ENCODE data around the gene DUOXA2.
"Not testable (repeated sequence)": the region's sequence is repeated elsewhere in the genome, so short reads cannot be mapped to it uniquely, and the experiment has no call there.

Gene DUOXA2

GRCh38 chr15:45118131-45118588 is 4.0 kb downstream of the DUOXA2 start:
- DNase-seq: peak; percentile 67

- no peak for DNase-seq
Measured at GRCh38 chr15:45118996-45119395, 4.9 kb downstream of the DUOXA2 start.

DNA sequence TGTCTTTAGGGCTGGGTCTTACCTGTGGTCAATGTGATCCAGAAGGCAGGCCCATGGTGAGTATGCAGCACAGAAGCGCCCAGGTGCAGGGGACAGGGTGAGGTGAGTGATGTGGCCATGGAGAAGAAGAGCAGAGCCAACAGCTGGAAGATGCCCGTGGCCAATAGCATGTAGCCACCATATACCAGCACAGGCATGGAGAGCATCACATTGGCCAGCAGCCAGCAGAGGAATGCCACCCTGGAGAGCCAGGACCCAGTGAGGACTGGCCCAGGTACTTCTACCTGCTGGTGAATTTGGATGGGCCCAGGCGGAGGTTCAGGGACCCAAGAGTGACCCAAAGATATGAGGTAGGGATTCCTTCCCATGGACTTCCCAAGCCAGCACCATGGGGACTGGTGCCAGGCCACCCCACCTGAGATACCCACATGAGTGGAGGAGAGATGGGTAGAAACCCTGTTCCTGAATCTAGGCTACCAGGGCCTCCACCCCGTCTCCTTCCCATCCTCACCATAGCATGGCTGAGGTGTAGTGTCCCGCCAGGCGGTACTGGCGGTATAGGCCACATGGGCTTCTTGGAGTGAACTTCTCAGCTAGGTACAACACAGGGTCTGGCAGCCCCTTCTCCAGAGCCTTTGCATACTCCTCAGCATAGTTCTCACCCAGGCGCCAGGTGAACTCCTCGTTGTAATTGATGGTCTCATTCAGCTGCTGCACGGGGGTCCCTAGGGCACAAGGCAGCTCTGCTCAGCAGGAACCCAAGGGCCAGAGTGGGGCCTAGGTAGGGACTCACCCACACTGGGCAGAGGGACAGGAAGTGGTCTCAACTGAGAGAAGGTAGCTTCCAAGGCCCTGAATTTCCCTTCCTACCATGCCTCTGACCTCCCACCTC is 6.2 kb downstream of the DUOXA2 start:
- DNase-seq: no peak

GRCh38 chr15:45121020-45121419 is 6.9 kb downstream of the DUOXA2 start:
- DNase-seq: no peak

- peak; percentile 80 for DNase-seq
Measured at GRCh38 chr15:45121706-45122417, 7.7 kb downstream of the DUOXA2 start.

DNA sequence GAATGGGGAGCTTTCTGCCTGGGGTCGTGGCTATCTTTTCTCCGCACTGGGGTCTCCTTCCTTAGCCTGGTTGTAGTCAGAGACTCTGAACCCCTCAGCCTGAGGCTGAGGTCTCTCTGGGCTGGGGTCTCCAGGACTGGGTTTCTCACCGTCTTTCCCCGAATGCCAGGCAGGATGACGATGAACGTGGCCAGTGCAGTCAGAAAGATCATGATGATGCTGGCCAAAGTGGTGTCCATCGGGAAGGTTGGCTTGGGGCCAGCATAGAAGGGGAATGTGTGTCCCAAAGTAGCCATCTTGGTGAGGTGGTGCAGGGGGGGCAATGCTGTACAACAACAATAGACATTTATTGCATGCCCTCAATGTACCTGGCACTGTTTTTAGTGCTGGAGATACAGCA is 8.6 kb downstream of the DUOXA2 start:
- DNase-seq: no peak

DNA sequence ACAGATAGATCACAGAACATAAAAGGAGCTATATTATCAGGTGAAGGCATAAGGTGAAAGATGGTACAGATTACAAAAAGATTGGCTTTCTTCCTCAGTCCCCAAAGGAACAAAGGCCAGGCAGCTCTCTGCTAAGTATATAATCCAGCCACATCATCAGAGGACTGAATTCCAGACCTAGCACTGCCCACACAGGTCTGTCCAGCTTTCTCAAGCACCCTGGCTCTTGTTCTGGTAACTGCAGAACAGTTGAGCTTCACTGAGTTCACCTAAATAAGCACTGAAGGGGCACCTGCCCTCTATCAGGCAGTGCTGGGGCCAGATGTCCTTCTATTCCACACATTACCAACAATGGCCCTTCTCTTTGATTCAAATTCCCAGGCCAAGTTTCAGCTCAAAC is 9.3 kb downstream of the DUOXA2 start:
- DNase-seq: no peak

GRCh38 chr15:45126535-45127158 is 12.5 kb downstream of the DUOXA2 start:
- no peak for DNase-seq

DNA sequence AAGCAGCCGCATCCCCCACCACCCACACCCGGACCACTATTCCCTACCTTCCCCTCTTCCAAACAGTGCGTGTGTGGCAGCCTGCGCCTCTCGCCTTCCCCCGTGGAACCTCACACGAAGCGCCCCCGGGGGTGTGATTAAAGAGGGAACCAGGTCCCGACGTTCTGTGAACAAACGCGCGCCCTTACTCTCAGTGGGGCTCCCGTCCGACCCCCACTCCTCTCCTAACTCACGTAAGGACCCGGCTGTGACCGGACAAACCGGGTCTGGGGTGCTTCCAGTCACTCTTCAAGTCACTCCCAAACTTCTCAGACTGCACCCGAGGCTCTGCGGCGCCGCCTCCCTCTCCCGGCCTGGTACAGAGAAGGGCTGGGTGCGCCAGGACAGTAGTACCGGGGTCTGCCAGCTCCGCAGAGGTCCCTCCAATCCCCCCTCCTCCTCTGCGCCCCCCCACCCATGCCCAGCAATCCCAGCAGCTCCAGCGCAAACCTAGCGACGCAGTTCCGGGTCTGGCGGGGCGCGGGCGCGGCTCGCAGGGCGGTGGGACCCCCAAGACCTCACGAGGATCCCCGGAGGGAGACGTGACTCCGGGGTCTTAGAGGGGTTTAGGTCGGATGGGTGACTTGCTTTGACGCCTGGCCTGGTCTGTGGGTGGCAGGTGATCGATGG is 15.0 kb downstream of the DUOXA2 start:
- DNase-seq: no peak

GRCh38 chr15:45129651-45130129 is 15.6 kb downstream of the DUOXA2 start, which contains the start of the genes DUOX1 and DUOXA1:
Gene DUOX1, plus strand, starts transcription at chr15:45129994. Its CDS starts 1,973 bp downstream, at chr15:45131967.
Gene DUOXA1, minus strand, starts transcription at chr15:45129879. Its CDS starts 6,865 bp downstream, at chr15:45123014.
- DNase-seq: no peak

GRCh38 chr15:45130291-45131000 is 16.3 kb downstream of the DUOXA2 start:
- DNase-seq: no peak

- DNase-seq: no peak
Measured at GRCh38 chr15:45131510-45131909, 17.4 kb downstream of the DUOXA2 start.

DNA sequence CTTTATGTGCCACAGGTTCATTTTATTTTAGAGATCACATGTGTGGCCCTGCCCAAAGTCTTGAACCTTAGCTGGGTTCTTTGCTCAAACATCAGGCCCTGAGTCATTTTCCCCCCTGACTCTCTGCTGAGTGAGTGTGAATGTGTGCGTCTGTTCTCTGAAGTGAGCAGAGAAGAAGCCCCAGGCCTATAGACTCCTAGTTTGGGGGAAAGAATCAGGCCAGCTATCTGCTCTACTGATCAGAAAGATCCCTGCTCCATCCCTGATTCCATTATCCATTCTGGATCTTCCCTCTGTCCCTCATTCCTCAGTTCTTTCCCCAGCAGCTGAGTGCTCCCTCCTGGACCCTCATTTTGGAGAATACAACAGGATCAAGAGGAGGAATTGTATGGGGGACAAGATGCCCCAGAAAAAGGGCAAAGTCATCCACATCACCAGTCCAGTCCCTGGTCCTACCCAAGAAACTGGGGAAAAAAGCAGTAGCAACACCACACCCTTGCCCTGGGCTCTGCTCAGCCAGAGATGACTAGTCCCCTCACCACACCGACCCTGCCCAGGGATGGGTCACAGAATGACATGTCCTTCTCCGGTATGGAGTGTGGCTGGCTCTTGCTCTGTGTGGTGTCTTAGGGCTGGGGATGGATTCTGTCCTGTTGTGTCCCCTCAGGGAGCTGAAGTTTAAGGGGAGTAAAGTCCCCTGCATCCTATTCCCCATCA is 18.9 kb downstream of the DUOXA2 start:
- no peak for DNase-seq

DNA sequence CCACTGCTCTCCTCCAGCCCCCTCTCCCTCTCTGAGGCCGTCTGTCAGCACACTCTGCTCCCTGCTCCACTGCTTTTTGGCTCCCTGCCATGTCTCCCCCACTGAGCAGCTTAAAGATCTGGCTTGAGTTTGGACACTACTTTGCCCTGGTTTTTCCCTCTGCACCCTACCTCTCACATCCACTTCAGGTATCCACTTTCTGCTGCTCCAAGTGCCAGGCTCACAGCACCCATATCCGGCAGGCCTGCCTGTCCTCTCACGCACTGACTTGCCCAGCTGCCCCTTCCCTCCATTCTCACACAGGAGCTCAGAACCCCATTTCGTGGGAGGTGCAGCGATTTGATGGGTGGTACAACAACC is 19.4 kb downstream of the DUOXA2 start:
- DNase-seq: no peak

DNA sequence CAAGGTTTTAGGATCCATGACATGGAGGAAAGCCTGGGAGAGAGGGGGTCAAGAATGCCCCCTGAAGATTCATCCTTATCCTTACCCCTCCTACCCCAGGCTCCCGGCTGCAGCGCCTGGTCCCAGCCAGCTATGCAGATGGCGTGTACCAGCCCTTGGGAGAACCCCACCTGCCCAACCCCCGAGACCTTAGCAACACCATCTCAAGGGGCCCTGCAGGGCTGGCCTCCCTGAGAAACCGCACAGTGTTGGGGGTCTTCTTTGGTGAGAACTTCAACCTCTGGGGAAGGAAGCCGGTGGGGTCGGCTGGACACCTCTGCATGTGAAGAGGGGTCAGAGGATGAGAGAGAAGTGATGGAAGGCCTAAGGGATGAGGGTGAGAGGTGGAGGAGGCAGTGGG is 19.9 kb downstream of the DUOXA2 start:
- no peak for DNase-seq

GRCh38 chr15:45134682-45135604 is 20.8 kb downstream of the DUOXA2 start:
- DNase-seq: no peak

DNA sequence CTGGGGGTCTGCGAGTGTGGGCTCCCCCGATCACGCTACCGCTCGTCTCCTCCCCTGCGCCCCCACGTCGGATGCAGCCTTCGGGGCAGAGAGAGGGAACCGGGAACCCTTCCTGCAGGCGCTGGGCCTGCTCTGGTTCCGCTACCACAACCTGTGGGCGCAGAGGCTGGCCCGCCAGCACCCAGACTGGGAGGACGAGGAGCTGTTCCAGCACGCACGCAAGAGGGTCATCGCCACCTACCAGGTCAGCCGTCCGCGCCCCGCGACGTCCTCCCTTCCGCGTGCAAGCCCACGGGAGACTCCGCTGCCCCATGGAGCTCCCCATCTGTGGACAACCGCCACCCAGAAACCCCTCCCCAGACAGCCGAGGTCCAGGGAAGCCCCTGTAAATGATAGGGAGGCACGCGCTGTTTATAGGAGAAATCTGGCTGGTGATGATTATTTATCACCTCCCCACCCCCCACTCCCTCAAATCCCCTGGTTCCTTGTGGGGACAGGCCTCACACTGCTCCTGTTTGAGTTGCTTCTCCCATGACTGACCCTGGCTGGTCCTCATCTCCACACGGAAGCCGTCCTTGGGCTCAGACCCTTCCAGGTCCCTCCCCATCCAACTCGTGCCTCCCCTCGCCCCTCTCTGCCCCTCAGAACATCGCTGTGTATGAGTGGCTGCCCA is 21.7 kb downstream of the DUOXA2 start:
- DNase-seq: not testable (repeated sequence)

- DNase-seq: no peak
Measured at GRCh38 chr15:45136378-45136764, 22.2 kb downstream of the DUOXA2 start.

DNA sequence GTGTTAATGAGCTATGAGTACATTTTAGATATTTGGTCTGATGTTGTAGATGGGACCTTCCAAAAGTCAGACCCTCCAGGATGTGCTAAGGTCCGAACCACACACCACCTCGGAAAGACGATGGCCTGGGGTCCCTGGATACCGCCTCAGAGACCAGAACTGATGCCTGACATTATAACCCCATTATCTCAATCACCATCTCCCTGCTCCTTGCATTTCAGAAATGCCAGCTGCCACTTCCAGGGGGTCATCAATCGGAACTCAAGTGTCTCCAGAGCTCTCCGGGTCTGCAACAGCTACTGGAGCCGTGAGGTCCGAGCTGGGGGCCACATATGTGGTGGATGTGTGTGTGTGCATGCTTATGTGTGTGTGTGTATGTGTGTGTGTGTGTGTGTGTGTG is 23.6 kb downstream of the DUOXA2 start:
- DNase-seq: no peak
